Stimulated activated naive CD8-positive, alpha-beta T cell treated with anti-CD3 and anti-CD28 coated beads, Interleukin-15, Interleukin-2, amounts not matched to agents 100 U/mL and 50 U/mL, for 24 hours (primary cell): ENCODE results near the gene PPP4R3C.
"Not testable (repeated sequence)": the region's sequence is repeated elsewhere in the genome, so short reads cannot be mapped to it uniquely, and the experiment has no call there.

ENCODE experiments used
- ATAC-seq: fragments of 150-1000 bp; cut with Tn5 transposase; one replicate; pipeline ENCODE4 v1.10.0; 2021
- DNase-seq: peaks from one replicate; pipeline ENCODE4 v3.0.0; 2021

Gene PPP4R3C

GRCh38 chrX:27463187-27463586 is at the start of gene PPP4R3C:
PPP4R3C (minus strand) TSS chrX:27463341; CDS start chrX:27463296, 45 bp downstream.
- DNase-seq, result no peak
- ATAC-seq, result no peak

- no peak for DNase-seq
- ATAC-seq, result no peak
Observed at GRCh38 chrX:27491397-27491796, 28.3 kb upstream of the PPP4R3C start.

- no peak for ATAC-seq
Observed at GRCh38 chrX:27466051-27466450, 2.9 kb upstream of the PPP4R3C start.

DNA sequence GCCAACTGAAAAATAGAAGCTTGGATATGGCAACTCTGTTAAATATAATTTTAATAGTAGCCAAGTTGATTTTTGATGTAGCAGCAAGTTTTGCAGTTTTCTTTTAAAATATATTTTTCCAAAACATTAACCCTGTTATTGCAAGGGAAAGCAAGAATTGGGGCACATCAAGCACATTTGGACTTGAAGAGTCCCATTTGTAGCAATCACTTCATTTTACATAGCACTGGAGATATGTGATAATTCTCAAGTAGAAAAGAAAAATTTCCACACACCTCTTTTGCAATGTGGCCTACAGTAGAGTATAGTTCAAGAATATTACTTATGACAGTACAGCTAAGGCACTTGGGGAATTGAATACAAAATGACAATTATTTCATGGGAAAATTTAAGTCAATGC is 1.9 kb upstream of the PPP4R3C start:
- ATAC-seq (no peak), DNase-seq (no peak)

More at GRCh38 chrX:27466051-27466450, 2.9 kb upstream of the PPP4R3C start:
- DNase-seq, result no peak

GRCh38 chrX:27459129-27459528 is 4.0 kb downstream of the PPP4R3C start:
- not testable (repeated sequence) for DNase-seq, ATAC-seq

GRCh38 chrX:27458544-27458943 is 4.6 kb downstream of the PPP4R3C start:
- DNase-seq, ATAC-seq: not testable (repeated sequence)

GRCh38 chrX:27451324-27451723 is 11.8 kb downstream of the PPP4R3C start:
- no peak for ATAC-seq
- DNase-seq, result no peak

GRCh38 chrX:27446423-27446822 is 16.7 kb downstream of the PPP4R3C start:
- ATAC-seq (no peak), DNase-seq (no peak)

GRCh38 chrX:27445438-27445837 is 17.7 kb downstream of the PPP4R3C start:
- ATAC-seq (no peak), DNase-seq (no peak)

GRCh38 chrX:27444093-27444908 is 18.8 kb downstream of the PPP4R3C start:
- no peak for ATAC-seq
- no peak for DNase-seq

DNA sequence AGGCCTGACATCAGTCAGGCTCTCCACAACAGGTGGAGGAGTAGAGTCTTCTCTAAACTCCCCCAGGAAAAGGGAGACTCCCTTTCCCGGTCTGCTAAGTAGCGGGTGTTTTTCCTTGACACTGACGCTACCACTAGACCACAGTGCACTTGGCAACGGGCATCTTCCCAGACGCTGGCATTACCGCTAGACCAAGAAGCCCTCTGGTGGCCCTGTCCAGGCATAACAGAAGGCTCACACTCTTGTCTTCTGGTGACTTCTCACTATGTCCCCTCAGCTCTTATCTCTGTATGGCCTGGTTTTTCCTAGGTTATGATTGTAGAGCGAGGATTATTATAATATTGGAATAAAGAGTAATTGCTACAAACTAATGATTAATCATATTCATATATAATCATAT is 20.7 kb downstream of the PPP4R3C start:
- not testable (repeated sequence) for ATAC-seq, DNase-seq

- DNase-seq (no peak), ATAC-seq (no peak)
Observed at GRCh38 chrX:27439771-27440170, 23.4 kb downstream of the PPP4R3C start.

DNA sequence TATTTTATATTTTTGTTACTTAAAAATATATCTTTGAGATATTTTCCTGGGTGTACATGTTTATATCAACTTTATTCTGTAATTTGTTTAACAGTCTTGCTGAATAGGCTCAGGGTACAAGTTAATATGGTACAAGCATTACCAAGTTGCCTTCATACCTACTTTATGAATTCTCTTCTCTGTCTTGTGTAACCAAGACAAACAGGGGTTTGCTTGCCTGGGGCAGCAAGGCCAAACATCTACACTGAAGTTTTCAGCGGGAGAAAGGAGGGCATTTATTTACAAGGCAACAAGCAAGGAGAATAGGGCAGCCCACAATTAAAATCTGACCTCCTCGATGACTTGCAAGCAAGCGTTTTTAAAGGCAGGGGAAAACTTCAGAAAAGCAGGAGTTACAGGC is 24.2 kb downstream of the PPP4R3C start:
- no peak for DNase-seq
- ATAC-seq, result no peak

DNA sequence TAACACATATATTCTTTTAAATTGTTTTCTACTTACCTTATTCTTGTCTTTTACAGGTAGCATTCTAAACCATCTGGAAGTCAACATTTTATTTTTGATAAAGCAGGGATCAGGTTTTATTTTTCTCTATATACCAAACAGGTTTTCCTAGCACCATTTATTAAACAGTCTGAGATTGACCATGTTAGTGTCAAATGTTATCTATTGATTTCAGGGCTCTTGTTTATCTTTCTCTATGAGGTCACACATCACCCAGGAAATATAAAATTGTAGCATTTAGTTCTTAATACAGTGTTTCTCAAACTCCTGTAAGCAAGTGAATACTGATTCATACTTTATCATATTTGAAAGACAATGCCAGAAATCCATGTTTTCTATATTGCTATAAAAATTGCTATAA is 28.1 kb downstream of the PPP4R3C start:
- DNase-seq, result no peak
- ATAC-seq, result no peak
